OCI-LY7 (cell line): Measurements from ENCODE around the gene PAX9. TPM values are rescaled to one million over a fixed set of nuclear protein-coding genes. Genes with fewer than 3 reads are reported as not detected.
"Not testable (repeated sequence)": the region's sequence is repeated elsewhere in the genome, so short reads cannot be mapped to it uniquely, and the experiment has no call there.

ENCODE experiments used
- BruUV-seq: library from RNA; stranded (reverse); fragments of 400-500 nt; replicated peaks from 2 replicates; lab custom pipeline; 2021; lab: Mats Ljungman, UMichigan
- CTCF ChIA-PET: fragments of 300-600 bp; sonication (Branson Sonifier 250); formaldehyde crosslinking; loops from one replicate; lab custom pipeline; 2022; ENCODE audit warnings: antibody characterized with exemption; ENCODE audit not compliant: unreplicated experiment; lab: Charles Lee
- POLR2A ChIA-PET: fragments of 300-600 bp; sonication (Branson Sonifier 250); formaldehyde crosslinking; loops from one replicate; lab custom pipeline; 2022; ENCODE audit warnings: antibody characterized with exemption; lab: Charles Lee
- DNase-seq: peaks from one replicate; pipeline ENCODE4 v3.0.0-alpha.2; 2015; ENCODE audit warnings: low spot score
- H2AFZ ChIP-seq: fragments of 200-600 bp; sonication (generic), shearing (Covaris generic); 2 replicates; pipeline ENCODE4 v1.6.1; 2014; ENCODE audit warnings: mild to moderate bottlenecking, antibody characterized with exemption, low read length, moderate library complexity
- H3K27ac ChIP-seq: fragments of 200-600 bp; sonication (generic); 2 replicates; pipeline ENCODE4 v1.5.1; 2014; ENCODE audit warnings: mixed run types, low read depth, mild to moderate bottlenecking, moderate library complexity, low read length, inconsistent platforms; ENCODE audit not compliant: poor library complexity, severe bottlenecking
- H3K36me3 ChIP-seq: fragments of 200-600 bp; sonication (generic); 2 replicates; pipeline ENCODE4 v1.6.1; 2014; ENCODE audit warnings: mild to moderate bottlenecking, antibody characterized with exemption, low read length, moderate library complexity, mixed read lengths; ENCODE audit not compliant: insufficient read depth
- H3K4me1 ChIP-seq: fragments of 200-600 bp; sonication (generic); 2 replicates; pipeline ENCODE4 v1.5.1; 2014; ENCODE audit warnings: mild to moderate bottlenecking, low read length; ENCODE audit not compliant: insufficient read depth, poor library complexity, severe bottlenecking
- H3K4me2 ChIP-seq: fragments of 200-600 bp; sonication (generic); 2 replicates; pipeline ENCODE4 v1.6.1; 2014; ENCODE audit warnings: mild to moderate bottlenecking, low read length
- H3K4me3 ChIP-seq: fragments of 200-600 bp; sonication (generic); 2 replicates; pipeline ENCODE4 v1.5.1; 2014; ENCODE audit warnings: mild to moderate bottlenecking, low read depth, low read length; ENCODE audit not compliant: poor library complexity, severe bottlenecking
- H3K79me2 ChIP-seq: fragments of 200-600 bp; sonication (generic); 2 replicates; pipeline ENCODE4 v1.6.1; 2016; ENCODE audit warnings: low read depth, mild to moderate bottlenecking, low read length, moderate library complexity, mixed read lengths; ENCODE audit not compliant: insufficient read depth
- H3K9me2 ChIP-seq: fragments of 200-600 bp; sonication (generic); 2 replicates; pipeline ENCODE4 v1.6.1; 2016; ENCODE audit warnings: mild to moderate bottlenecking, low read length, mixed read lengths; ENCODE audit not compliant: insufficient read depth
- H3K9me3 ChIP-seq: fragments of 200-600 bp; sonication (generic); 2 replicates; pipeline ENCODE4 v1.6.1; 2014; ENCODE audit warnings: mild to moderate bottlenecking, mixed run types, low read length, mixed read lengths
- H4K20me1 ChIP-seq: fragments of 200-600 bp; sonication (generic); 2 replicates; pipeline ENCODE4 v1.6.1; 2014; ENCODE audit warnings: mild to moderate bottlenecking, antibody characterized with exemption, low read length, moderate library complexity, mixed read lengths; ENCODE audit not compliant: insufficient read depth
- EZH2phosphoT487 ChIP-seq: fragments of 200-600 bp; sonication (generic); IDR thresholded peaks from 2 replicates; pipeline ENCODE4 v1.6.1; 2018; ENCODE audit warnings: low read depth, borderline replicate concordance, mild to moderate bottlenecking, mixed run types, antibody characterized with exemption, low read length, moderate library complexity, mixed read lengths
- intact Hi-C: fragments of 100-400 bp; cut with micrococcal nuclease; formaldehyde crosslinking; loops from one replicate; pipeline ENCODE4 v1.10.0; 2022; ENCODE audit not compliant: unreplicated experiment
- total RNA-seq, 2 experiments: library from RNA; depleted of rRNA in 1 of 2; stranded (reverse); fragments of >200 nt in 1 of 2; shearing (Covaris generic) in 1 of 2; gene quantifications; 2 replicates each; pipeline ENCODE4 v1.2.3, GENCODE V29; 2014 to 2022
- TF ChIP-seq, protein P1 (sequence below): fragments of 200-600 bp; sonication (generic); conservative IDR thresholded peaks from 2 replicates; pipeline ENCODE4 v1.5.1; 2014; ENCODE audit warnings: mild to moderate bottlenecking, antibody characterized with exemption, low read length, moderate library complexity, mixed read lengths

The PAX9 gene
- total RNA-seq, 2 experiments from 2014 or later: 2.3 to 4.4 TPM

DNA sequence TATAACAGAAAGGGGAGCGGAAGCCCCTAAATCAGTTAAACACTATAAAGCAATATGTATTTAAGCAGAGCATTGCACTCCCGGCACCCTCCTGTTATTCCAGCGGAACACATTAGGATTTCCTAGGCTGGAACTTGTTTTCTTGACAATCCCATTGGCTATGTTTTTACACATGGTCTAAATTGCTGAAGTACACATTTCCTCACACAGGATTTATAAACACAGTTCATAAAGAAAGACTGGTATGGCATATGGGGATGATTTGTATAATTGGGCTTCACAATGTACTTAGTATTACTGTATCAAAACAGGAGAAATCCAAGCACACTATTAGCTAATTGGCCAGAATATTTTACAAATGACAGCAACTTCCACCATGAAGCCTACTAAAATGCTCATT, 23.3 kb downstream of the PAX9 start:
- no peaks in the 10 kb centered on the region for H3K36me3 ChIP-seq
- no peak for DNase-seq
- TF ChIP-seq EZH2phosphoT487: no peak
- TF ChIP-seq, protein P1, sequence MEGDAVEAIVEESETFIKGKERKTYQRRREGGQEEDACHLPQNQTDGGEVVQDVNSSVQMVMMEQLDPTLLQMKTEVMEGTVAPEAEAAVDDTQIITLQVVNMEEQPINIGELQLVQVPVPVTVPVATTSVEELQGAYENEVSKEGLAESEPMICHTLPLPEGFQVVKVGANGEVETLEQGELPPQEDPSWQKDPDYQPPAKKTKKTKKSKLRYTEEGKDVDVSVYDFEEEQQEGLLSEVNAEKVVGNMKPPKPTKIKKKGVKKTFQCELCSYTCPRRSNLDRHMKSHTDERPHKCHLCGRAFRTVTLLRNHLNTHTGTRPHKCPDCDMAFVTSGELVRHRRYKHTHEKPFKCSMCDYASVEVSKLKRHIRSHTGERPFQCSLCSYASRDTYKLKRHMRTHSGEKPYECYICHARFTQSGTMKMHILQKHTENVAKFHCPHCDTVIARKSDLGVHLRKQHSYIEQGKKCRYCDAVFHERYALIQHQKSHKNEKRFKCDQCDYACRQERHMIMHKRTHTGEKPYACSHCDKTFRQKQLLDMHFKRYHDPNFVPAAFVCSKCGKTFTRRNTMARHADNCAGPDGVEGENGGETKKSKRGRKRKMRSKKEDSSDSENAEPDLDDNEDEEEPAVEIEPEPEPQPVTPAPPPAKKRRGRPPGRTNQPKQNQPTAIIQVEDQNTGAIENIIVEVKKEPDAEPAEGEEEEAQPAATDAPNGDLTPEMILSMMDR: no peak
- H3K27ac ChIP-seq: no peak overlapping the region
- no peaks in the 10 kb centered on the region for H3K9me3 ChIP-seq
- H3K79me2 ChIP-seq: no peaks in the 10 kb centered on the region
- ChIA-PET CTCF (no interaction called here), POLR2A (interaction anchor here (1.1 kb wide), 1 partner anchor 33 kb away, joined by 4 read pairs; no protein-coding TSS in a partner anchor)
- H2AFZ ChIP-seq: no peak overlapping the region
- H3K4me2 ChIP-seq: no peak overlapping the region
- no peak overlapping the region for H3K4me3 ChIP-seq
- no peaks in the 10 kb centered on the region for H4K20me1 ChIP-seq
- no TSS peak for BruUV-seq
- no peaks in the 10 kb centered on the region for H3K9me2 ChIP-seq
- intact Hi-C loops: no loop called here
- H3K4me1 ChIP-seq: no peaks in the 10 kb centered on the region

- no peak overlapping the region for H2AFZ ChIP-seq
- DNase-seq: no peak
- H4K20me1 ChIP-seq: no peaks in the 10 kb centered on the region
- BruUV-seq: no TSS peak
- H3K4me1 ChIP-seq: no peaks in the 10 kb centered on the region
- POLR2A ChIA-PET: interaction anchor here (1.1 to 1.6 kb wide), 3 partner anchors 11 to 135 kb away, joined by 3 to 5 read pairs (median 3); no protein-coding TSS in a partner anchor
- H3K9me2 ChIP-seq: no peaks in the 10 kb centered on the region
- no peaks in the 10 kb centered on the region for H3K36me3 ChIP-seq
- no peaks in the 10 kb centered on the region for H3K9me3 ChIP-seq
- intact Hi-C loops: no loop called here
- H3K4me2 ChIP-seq: no peak overlapping the region
- no peak overlapping the region for H3K4me3 ChIP-seq
- H3K79me2 ChIP-seq: no peaks in the 10 kb centered on the region
- CTCF ChIA-PET: no interaction called here
- TF ChIP-seq, protein P1: no peak
- no peak for TF ChIP-seq EZH2phosphoT487
- no peak overlapping the region for H3K27ac ChIP-seq
These were observed 28.8 kb downstream of the PAX9 start for GRCh38 chr14:36690311-36691040.

GRCh38 chr14:36699420-36699819, 37.8 kb downstream of the PAX9 start:
- H3K9me2 ChIP-seq, H4K20me1 ChIP-seq, CTCF ChIA-PET, H3K36me3 ChIP-seq, H3K4me3 ChIP-seq, H2AFZ ChIP-seq, H3K79me2 ChIP-seq, H3K27ac ChIP-seq, H3K4me2 ChIP-seq, H3K4me1 ChIP-seq, BruUV-seq, DNase-seq, intact Hi-C loops, H3K9me3 ChIP-seq: not testable (repeated sequence)
- POLR2A ChIA-PET: interaction anchor here (0.6 kb wide), 1 partner anchor 26 kb away, joined by 6 read pairs; no protein-coding TSS in a partner anchor
